Cardiac fibroblast (primary cell): ENCODE data around the gene EMC1.
A peak's percentile ranks its signal among the peaks of the same experiment; 100 is the strongest.
"Not testable (repeated sequence)": the region's sequence is repeated elsewhere in the genome, so short reads cannot be mapped to it uniquely, and the experiment has no call there.

Experiments used
- DNase-seq, 2 donors: peaks; one replicate each; pipeline versions ENCODE4 v3.0.0 to v3.0.0-alpha.2; 2010; ENCODE audit warnings: low read depth in 2 of 2
- H3K4me3 ChIP-seq, 2 donors: replicated peaks in 1 of 2; 1 replicate in 1 of 2; 2 replicates in 1 of 2; pipeline ENCODE4 v1.5.1; 2011; ENCODE audit warnings: low read depth in 2 of 2, low read length in 2 of 2, mild to moderate bottlenecking in 2 of 2, moderate library complexity in 1 of 2
- CTCF ChIP-seq: IDR thresholded peaks from one replicate; pipeline ENCODE4 v1.5.1; 2011; ENCODE audit warnings: low read depth, mild to moderate bottlenecking, low read length, inconsistent platforms

Gene EMC1

GRCh38 chr1:19232524-19232846, 18.8 kb downstream of the EMC1 start:
- peak in 1 of 2 donors; percentile 60 for DNase-seq

GRCh38 chr1:19231736-19232523, 19.4 kb downstream of the EMC1 start:
- not testable (repeated sequence) for DNase-seq, H3K4me3 ChIP-seq

More at GRCh38 chr1:19232524-19232846, 18.8 kb downstream of the EMC1 start:
- TF ChIP-seq CTCF = no peak
- no peak overlapping the region for H3K4me3 ChIP-seq

GRCh38 chr1:19229828-19230325, 21.4 kb downstream of the EMC1 start:
- TF ChIP-seq CTCF = no peak
- DNase-seq = no peak
- H3K4me3 ChIP-seq = no peak overlapping the region

- TF ChIP-seq CTCF = no peak
- DNase-seq = no peak
- no peak overlapping the region for H3K4me3 ChIP-seq
Observed at GRCh38 chr1:19229229-19229628, 22.1 kb downstream of the EMC1 start.

GRCh38 chr1:19222979-19223824, 28.1 kb downstream of the EMC1 start:
- H3K4me3 ChIP-seq = no peak overlapping the region
- DNase-seq = peak in 1 of 2 donors; percentile 22
- no peak for TF ChIP-seq CTCF

- TF ChIP-seq CTCF = no peak
- no peak for DNase-seq
Observed at GRCh38 chr1:19222573-19222972, 28.8 kb downstream of the EMC1 start.

GRCh38 chr1:19220991-19221390, 30.3 kb downstream of the EMC1 start:
- H3K4me3 ChIP-seq = no peak overlapping the region
- peak; percentile 58 to 69 for DNase-seq
- no peak for TF ChIP-seq CTCF

More at GRCh38 chr1:19222573-19222972, 28.8 kb downstream of the EMC1 start:
- no peak overlapping the region for H3K4me3 ChIP-seq
